HG03095 (cell line): ENCODE measurements around the gene ATXN3L.

Experiments used
- ATAC-seq: cut with Tn5 transposase; IDR thresholded peaks from one replicate; pipeline ENCODE4 v1.9.1; 2021; ENCODE audit warnings: moderate library complexity; ENCODE audit not compliant: unreplicated experiment

Gene ATXN3L

DNA sequence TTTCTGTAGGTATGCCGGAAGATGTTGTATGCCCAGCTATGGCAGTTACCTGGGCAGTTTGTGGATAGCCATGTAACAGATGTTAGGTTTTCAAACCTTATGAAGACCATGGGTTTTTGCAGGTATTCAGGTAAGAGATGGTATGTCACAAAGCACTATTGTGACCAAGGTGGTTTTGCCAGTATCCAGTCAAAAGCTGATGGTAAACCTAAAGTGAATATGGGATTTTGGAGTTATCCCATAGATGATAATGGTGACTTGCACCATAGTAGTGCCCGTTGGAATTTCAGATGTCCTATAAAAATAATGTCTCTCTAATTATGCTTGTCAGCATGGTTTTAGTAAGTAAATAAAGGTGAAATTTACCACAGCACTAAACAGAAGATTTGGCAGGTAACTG lies at the start of gene ATXN3L:
TSS of gene ATXN3L (minus strand) at position 101 of the 400 bp plus-strand sequence. CDS start 119 bp downstream, outside the sequence.
- ATAC-seq = no peak

DNA sequence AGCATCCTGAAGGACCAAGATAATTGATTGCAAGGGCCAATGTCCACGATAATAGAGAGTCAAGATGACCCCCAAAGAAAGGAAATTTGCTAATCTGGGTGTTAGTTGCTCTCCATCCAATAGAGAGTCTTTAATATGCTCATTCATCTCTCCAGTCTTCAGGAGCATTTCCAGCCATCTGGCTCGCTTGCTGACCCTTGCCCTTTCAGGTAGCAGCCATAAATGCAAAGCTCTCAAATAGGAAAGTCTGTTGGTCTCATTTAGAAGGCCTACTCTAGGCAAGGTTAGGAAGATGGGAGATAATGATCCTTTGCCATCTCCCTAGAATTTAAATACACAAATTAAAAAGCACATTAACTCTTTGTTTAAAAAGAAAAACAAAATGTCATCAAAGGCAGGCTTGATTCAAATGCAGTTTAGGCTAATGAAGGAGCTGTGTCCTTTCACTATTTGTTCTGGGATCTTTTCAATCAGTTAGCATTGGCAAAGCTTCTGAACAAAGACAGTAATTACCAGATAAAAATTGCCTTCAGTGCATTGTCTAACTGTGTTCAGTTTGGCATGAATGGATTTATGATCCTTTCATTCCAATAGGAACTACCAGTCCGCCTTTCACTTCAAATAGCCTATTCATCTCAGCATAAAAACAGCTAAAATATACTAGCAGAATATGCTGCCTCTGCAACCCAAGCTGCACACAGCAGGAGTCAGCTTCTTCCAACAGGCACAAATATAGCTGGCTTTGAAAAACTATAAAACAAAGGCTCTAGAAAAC lies 49.6 kb upstream of the ATXN3L start:
- ATAC-seq = no peak

DNA sequence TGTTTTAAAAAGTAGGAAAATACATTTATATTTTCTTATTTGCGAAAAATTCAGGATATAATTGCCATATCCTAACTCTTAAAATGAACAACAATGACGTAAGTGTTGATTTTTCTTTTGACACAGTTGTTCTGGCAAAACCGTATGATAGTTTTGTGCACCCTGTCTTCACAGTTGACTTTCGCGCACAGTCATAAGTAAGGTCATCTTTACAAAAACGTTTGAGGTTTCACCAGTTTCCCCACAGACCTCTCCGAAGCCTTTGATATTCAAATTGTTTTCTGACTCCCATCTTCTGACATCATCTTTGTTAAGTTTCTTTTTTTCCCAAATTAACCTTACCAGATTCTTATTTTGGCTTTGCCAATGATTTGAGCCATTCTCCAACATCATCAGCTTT lies 48.1 kb upstream of the ATXN3L start:
- ATAC-seq = no peak

DNA sequence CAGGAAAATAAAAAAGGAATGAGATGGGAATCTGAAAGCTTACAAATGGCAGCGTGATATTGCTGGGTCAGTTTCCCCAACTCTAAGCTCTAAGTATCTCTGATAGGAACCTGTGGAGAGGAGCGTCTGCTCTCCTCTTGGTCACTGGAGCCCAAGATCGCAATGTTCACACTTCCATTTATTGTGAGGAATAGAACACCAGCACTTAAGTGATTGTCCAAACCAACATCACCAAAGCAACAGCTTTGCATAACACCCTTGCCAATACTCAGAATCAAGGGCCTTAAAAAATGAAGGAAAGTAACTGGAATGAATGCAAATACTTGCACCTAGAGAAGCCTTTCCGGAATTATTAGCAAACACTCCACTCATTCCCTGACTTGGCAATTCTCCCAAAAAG lies 46.8 kb upstream of the ATXN3L start:
- ATAC-seq = no peak

DNA sequence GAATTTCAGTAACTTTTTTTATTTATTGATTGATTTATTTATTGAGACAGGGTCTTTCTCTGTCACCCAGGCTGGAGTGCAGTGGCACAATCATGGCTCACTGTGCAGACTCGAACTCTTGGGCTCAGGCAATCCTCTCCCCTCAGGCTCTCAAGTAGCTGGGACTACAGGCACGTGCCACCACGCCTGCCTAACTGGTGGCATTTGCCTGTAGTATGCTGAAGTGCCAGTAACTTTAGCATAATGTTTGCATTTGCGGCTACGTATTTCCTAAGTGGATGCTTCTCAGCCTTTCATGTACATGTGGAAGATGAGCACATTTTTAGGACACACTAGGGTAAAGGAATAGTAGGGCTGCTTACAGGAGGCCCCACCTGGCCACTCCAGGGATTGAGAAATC lies 45.3 kb upstream of the ATXN3L start:
- no peak for ATAC-seq

DNA sequence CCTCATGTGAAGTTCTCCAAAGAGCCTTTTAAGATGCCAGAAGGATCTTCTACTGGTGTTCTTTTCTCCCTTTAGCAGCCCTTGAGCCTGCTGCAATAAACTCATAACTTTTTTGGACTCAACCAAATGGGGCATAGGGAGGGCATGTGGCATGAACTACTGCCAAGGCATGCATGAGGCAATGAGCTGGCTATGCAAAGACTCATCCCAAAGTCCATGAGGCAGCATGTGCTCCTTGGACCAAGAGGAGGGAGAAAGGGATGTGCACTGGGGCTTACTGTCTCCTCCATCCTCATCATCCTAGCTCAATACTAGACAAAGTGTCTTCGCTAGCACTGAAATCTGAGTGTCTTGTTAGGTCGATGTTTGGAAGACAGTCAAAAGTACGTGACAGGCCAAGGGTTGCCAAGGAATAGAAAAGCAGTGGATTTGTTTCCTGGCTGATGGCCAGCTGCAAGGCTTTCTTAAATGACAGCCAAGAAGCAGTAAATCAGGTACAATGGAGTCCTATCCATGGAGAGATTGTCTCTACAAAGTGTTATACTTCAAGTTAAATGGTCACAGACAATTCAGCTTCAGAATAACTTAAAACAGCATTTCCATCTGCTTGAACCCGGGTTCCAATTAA lies 44.5 kb upstream of the ATXN3L start:
- no peak for ATAC-seq

DNA sequence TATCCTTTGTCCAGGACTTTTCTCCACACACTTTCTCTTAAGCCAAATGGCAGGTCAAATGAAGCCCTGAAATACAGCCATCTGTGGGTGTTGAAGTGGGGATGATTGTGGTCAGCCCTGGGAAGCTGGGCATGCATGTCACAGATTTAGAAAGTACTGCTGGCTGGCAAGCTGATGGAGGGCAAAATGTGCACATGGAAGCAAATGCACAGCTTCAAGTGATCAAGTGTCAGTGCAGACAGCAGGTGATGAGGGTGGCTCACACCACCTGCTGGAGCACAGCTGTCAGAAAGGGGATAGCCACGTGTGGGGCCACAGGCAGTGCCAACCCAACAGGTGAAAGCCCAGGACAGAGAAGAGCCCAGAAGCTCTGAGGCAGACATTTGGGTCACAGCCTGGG lies 40.3 kb upstream of the ATXN3L start:
- no peak for ATAC-seq

DNA sequence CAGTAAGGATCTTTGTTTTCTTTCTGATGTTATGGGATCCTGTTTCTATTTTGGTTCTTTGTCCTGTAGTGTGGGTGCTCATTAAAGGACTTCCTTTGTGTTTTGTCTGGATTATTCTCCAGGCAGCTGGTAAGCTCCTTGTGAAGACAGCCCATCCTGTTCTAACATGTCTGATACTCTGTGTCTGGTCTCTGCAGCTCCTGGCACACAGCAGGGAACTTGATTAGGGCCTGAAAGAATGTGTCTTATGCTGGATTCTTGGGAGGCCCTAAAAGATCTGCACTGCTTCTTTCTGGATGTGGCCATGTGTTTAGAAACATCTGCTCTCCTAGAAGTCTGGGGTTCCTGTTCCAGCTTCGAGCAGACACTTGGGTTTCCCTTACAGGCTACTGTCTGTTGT lies 38.1 kb upstream of the ATXN3L start:
- ATAC-seq = no peak

DNA sequence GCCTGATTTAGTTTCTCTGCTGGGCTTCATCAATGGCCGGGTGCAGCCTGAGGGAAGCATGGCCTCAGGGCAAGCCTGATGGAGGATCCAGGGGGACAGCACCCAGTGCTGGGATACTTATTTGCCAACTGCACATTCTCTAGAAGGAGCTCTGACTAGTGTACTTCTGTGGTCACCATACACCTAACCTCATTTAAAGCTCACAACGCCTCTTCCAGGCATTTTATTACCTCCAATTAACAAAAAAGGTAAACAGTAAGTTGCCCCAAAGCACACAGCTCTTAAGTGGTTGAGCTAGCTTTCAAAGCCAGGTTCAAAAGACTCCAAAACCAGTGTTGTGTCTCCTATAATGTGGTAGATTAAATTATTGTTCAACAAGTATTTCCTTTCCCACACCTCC lies 26.8 kb upstream of the ATXN3L start:
- no peak for ATAC-seq

DNA sequence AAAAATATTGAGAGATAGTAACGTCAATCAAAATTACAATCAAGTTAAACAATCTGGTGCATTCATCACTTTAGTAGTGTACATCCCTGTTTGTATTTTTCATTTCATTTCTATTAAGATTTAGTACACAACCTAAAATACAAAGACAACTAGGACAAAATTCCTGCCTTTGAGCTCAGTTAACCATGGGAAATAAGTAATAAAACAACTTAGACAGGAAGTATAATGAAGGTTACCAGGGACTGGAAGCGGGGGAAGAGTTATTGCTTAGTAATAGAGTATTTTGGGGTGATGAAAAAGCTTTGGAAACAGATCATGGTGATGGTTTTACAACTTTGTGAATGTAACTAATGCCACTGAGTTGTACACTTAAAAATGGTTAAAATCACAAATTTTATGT lies 25.6 kb upstream of the ATXN3L start:
- no peak for ATAC-seq

DNA sequence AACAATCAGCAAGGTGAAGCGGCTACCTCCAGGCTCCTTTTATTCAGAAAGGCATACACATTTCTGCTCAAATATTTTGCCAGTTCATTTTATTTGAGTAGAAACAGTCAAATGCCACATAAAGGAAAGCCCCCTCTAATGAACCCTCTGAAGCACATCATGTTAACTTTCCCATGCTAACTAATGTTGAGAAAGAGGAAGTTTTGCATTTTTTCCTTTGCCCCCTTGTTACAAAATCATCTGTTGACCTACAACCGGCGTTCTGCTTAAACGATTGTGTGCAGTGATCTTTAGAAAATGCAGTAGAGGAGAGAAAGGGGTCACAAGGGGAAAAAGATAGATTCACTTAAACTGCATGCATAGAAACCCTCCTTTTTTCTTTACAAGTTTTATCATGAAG lies 25.2 kb upstream of the ATXN3L start:
- ATAC-seq = no peak

DNA sequence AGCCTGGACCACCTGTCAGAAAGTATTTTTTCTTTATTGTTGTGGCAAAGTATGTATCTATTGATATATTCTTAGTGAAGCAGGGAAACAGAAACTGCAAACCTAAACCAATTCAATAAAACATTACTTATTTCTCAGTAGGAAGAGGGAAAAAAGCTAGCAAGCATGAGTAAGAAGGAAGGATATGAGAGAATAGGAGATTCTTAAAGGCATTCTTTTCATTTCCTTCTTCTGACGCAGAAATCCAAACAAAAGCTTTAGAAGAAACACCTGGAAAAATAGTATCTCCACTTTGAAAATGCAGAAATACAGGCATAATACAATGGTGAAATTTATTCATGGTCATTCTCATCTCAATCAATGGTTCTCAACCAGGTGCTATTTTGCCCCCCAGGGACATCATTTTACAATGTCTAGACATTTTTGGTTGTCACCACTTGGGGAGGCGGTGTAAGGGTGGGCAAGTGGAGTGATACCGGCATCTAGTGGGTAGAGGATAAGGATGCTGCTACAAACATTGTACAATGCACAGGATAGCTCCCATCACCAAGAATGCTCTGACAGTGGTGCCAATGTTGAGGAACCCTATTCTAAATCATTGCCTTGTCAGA lies 21.7 kb upstream of the ATXN3L start:
- ATAC-seq = no peak

DNA sequence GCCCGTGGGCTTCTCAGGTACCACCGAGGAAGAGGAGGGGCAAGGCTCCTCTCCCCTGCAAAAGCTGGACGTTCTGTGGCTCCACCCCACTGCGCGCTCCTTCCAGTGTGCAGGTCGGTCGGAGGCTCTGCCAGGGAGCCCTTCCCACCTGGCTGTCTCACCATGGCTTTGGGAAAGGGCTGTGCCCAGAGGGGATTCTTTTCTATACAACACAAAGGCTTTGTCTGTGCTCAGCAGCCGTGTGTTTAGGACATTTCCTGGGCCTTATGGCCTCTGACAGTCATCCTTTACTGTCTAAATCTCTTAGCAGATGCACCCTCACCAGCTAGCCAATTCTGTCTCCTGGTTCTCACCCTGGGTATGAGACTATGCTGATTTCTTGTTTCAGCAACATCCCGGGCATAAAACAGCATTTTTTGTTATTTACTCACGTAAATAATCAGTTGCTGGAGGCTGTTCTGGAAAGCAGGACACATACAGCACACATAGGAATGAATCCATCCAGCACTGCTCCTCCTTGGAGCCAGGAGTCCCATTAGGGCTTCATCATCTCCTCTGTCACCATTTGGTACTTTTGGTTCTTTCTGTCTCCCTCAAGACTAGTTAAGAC lies 20.4 kb upstream of the ATXN3L start:
- ATAC-seq = no peak

DNA sequence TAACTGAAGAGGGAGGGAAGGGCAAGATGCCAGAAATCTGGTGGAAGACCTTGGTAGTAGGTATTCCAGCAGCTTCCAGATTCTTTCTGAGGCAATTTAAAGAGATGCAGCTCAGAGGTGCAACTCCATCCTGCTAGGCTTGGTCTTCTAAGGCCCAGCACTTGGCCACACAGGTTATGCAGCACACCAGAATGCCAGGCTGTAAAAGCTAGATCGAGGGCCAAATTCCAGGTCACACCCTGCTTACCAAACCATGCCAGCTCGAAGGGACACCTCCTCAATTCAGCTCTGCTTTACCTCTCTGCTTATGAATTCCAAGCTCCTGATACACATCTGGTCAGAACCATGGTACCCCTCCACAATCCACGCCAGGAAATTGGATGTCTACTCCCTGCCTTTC lies 19.8 kb upstream of the ATXN3L start:
- no peak for ATAC-seq

DNA sequence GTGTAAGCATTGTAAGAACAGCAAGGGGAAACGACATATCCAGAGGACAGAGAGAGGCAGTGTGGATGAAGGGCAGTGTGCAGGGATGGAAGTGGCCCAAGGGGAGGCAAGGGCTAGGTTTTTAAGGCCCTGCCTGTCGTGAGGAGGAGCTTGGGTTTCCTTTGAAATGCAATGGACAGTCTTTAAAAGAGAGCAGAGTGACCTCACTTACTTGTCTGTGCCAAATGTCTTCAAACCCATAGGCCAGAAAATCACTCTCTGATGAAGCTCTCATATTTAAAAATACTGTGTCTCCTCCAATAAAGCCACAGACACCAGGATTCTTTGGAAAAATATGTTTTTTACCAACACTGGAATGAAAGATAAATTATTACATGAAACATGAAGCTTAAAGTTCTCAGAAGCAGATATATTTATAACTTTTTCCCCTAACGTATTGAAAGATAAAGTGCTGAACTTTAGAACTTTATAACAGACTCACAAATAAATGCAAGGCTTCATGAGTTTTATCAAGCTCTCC lies 19.2 kb upstream of the ATXN3L start:
- no peak for ATAC-seq

DNA sequence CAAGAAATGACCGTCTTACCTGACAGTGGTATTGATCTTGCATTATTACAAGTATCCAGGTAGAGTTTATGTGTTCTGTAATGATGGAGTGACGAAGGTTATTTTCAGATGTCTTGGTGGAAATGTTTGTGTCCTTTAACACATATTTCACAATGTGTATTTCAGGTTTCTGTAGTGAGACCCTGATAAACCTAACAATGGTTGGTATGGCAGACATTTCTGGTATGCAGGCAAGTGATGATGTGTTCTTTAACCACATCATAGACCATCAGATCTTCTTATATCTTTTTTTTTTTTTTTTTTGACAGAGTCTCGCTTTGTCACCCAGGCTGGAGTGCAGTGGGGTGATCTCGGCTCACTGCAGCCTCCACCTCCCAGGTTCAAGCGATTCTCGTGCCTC lies 14.6 kb upstream of the ATXN3L start:
- ATAC-seq = no peak

DNA sequence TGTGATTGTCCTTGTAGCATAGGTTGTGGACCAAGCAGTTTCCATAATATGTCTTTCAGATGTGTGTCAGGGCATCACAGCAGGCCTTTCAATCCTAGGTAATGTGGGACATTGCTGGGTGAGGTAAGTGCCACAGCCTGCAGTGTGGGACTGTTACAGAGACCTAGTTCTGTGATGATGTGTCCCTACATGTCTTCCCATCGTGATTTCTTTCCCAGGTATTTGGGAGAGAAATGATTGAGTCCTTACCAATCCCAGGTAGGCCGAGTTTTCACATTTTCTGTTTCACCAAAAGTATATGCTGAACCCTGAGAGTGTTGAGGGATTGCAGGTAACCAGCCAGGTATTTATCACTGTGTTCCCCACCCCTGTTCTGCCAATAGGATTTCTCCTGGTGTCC lies 10.6 kb upstream of the ATXN3L start:
- no peak for ATAC-seq

DNA sequence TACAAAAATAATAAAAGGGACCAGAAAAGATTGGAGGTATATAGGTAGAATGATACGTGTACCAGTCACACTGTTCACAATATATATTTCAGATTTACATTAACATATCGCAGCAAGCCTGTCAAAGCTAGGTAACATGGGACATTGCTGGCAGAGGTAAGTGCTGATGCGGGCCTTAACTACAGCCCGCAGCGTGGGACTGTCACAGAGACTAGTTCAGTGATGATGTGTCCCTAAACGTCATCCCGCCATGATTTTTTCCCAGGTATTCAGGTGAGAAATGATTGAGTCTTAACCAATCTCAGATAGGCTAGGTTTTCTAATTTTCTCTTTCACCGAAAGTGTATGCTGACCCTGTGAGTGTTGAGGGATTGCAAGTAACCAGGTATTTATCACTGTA lies 7.8 kb upstream of the ATXN3L start:
- no peak for ATAC-seq

DNA sequence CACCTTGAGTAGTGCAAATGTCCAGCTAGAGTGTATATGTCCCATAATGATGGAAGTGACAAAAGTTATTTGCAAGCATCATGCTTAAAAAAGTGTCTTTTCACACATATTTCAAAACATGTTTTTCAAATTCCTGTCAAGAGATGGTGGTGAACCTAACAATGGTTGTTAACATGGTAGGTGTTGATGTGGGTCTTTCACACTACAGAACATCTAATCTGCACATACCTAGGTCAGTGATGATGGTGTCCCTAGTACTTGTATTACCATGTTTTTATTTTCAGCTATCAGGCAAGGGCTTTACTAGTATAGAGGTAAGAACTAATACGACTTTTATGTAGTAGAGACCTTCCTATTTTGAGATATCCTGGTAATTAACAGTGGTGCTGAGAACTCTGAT lies 3.4 kb upstream of the ATXN3L start:
- ATAC-seq = no peak

DNA sequence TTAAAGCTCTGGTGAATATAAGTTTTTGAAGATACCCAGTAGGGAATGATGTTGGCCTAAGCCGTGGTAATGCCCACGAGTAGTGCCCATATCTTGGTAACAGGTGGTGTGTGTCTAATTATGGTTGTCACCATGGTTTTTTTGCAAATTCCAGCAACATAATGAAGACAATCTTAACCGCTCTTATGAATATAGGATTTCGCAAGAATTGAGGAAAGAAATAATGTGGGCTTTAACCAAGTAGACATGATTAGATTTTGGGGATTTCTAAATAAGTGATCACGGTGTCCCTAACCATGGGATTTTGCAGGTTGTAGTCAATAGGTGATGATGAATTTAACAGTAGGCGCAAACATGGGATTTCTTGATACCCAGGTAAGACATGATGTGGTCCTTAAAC lies 2.5 kb downstream of the ATXN3L start:
- ATAC-seq = no peak

DNA sequence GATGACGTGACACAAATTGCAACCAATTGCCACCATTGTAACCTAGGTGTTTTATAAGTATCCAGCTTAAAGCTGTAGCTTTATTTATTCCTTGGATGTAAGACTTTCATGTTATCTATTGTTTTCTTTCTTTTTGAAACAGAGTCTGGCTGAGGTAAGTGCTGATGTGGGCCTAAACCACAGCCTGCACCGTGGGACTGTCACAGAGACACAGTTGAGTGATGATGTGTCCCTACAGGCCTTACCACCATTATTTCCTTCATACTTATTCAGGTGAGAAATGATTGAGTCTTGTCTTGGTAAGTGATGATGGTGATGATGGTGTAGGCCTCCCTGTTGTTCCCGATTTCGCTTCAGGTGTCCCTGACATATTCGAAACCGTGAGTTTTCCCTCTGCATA lies 8.3 kb downstream of the ATXN3L start:
- no peak for ATAC-seq

DNA sequence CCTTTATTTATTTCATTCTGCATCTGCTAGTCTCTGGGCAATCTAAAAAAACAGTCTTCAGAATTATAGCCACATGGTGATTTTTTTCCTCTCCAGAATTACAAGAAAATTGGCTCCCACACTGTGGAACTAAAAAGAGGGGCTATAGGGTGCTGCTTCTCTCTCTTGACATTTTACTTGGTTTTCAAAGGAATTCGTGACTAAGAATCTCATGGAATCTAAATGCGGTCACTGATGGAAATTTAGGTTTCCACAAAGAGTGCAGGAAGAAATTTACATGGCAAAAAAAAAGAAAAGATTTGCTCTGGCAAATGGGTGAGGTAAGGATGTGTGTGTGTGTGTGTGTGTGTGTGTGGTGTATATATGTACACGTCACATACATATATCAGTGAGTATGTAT lies 10.2 kb downstream of the ATXN3L start:
- ATAC-seq = no peak
